Suprapubic skin (tissue), 4 donors: ENCODE data around the gene FIBP.

Experiments used
- POLR2A ChIP-seq, 2 donors: fragments of 450-650 bp; IDR thresholded peaks; one replicate each; pipeline ENCODE4 v1.6.1; 2017; ENCODE audit warnings: antibody characterized with exemption in 2 of 2, mild to moderate bottlenecking in 2 of 2, moderate library complexity in 2 of 2
- POLR2AphosphoS5 ChIP-seq, 3 donors: sonication (generic); formaldehyde crosslinking; IDR thresholded peaks; one replicate each; pipeline ENCODE4 v1.6.1; 2017; ENCODE audit warnings: antibody characterized with exemption in 3 of 3
- TF ChIP-seq, protein P1 (sequence below), 2 donors: fragments of 200-600 bp in 1 of 2; fragments of 450-650 bp in 1 of 2; sonication (generic) in 1 of 2; IDR thresholded peaks; one replicate each; pipeline ENCODE4 v1.5.1; 2016 to 2019; ENCODE audit warnings: antibody characterized with exemption in 2 of 2, mild to moderate bottlenecking in 1 of 2, moderate library complexity in 1 of 2

DNA sequence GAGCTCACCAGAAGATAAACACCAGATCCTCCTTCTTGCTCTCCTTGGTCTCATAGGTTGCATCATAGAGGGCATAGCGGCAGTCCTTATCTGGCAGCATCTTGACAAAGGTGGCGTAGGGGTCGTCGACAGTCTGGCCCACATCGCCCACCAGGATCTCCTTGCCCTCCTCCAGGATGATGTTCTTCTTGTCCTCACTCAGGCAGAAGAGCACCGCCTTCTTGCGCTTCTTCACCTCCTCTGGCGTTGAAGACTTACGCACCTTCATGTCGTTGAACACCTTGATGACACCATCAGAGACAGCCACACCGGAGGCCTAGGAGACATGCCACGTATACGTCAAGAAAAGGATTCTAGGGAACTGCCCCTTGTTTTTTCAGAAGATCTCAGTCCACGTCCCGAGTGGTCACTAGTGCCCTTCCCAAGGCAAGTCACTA is 32.3 kb downstream of the FIBP start:
- TF ChIP-seq POLR2A (IDR thresholded peaks at IDR 0.05) (no peak), POLR2AphosphoS5 (IDR thresholded peaks at IDR 0.05) (no peak)
- TF ChIP-seq, protein P1, sequence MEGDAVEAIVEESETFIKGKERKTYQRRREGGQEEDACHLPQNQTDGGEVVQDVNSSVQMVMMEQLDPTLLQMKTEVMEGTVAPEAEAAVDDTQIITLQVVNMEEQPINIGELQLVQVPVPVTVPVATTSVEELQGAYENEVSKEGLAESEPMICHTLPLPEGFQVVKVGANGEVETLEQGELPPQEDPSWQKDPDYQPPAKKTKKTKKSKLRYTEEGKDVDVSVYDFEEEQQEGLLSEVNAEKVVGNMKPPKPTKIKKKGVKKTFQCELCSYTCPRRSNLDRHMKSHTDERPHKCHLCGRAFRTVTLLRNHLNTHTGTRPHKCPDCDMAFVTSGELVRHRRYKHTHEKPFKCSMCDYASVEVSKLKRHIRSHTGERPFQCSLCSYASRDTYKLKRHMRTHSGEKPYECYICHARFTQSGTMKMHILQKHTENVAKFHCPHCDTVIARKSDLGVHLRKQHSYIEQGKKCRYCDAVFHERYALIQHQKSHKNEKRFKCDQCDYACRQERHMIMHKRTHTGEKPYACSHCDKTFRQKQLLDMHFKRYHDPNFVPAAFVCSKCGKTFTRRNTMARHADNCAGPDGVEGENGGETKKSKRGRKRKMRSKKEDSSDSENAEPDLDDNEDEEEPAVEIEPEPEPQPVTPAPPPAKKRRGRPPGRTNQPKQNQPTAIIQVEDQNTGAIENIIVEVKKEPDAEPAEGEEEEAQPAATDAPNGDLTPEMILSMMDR (IDR thresholded peaks at IDR 0.05), result no peak
